ENCODE data around the gene ANO1.

ANO1 gene

DNA sequence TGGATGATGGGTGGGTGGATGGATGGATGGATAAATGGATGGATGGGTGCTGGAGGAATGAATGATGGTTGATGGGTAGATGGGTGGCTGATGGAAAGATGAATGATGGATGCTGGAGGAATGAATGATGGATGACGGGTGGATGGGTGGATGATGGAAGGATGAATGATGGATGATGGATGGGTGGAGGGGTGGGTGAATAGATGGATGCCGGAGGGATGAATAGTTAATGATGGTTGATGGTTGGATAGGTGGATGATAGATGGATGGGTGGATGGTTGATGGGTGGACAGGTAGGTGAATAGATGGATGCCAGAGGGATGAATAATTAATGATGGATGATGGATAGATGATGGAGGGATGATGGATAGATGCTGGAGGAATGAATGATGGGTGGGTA lies 41.4 kb downstream of the ANO1 start:
- DNase-seq: no peak

DNA sequence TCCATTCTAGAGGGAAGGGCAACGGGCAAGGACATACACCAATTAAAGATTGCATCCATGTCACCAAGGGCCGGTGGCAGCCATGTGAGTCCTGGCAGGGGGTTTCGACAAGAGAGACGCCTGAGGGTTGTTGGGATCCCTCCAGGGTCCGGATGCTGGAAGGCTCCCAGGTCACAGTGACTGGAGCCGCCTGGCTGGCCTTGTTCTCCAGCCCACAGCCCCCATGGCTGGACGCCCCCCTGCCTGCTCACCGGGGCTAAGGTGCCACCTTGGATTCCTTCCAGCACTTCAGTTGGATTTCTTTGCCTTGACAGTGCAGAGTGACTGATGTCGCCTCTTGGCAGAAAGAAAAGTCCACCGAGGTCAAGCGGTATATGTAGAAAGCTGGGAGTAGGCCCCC lies 42.6 kb downstream of the ANO1 start:
- no peak for DNase-seq

- no peak for DNase-seq
These were observed 44.5 kb downstream of the ANO1 start for GRCh38 chr11:70122490-70123198.

GRCh38 chr11:70123711-70124110 lies 45.6 kb downstream of the ANO1 start:
- no peak for DNase-seq

DNA sequence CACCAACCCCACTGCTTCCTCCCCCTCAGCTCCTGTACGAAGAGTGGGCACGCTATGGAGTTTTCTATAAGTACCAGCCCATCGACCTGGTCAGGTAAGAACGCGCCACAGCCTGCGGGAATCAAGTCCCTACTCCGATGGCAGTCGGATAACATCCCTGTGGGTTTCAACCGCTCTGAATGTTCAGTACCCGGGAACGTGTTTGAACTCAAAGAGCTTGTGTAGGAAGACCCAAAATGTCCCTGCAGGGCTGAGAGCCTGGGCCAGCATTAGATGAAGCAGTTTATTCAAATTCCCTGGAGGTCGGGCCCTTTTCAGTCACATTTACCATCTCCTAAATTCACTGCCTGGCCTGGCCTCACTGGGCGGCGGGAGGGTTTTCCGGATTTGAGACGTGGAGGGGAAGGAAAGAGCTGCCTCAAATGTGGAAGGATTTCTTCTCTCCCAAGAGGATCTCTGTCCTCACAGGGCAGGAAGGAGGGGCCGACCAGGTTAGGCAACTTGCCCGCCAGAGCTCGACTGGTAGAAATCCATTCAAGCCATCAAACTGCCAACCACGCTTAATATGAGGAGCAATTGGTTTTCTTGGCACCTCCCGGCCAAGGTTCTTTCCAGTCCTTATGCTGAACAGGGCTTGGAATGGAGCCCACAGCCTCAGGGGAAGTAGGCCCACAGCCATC lies 46.3 kb downstream of the ANO1 start:
- no peak for DNase-seq

DNA sequence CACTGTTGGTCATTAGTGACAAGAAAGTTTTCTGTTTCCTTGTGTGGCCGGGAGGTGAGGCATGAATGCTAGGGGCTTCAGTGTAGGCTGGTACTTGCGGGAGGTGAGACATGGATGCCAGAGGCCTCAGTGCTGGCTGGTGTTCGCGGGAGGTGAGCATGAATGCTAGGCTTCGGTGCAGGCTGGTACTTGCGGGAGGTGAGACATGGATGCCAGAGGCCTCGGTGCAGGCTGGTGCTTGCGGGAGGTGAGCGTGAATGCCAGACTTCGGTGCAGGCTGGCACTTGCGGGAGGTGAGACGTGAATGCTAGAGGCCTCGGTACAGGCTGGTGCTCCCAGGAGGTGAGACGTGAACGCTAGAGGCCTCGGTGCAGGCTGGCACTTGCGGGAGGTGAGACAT lies 48.4 kb downstream of the ANO1 start:
- DNase-seq: no peak

DNA sequence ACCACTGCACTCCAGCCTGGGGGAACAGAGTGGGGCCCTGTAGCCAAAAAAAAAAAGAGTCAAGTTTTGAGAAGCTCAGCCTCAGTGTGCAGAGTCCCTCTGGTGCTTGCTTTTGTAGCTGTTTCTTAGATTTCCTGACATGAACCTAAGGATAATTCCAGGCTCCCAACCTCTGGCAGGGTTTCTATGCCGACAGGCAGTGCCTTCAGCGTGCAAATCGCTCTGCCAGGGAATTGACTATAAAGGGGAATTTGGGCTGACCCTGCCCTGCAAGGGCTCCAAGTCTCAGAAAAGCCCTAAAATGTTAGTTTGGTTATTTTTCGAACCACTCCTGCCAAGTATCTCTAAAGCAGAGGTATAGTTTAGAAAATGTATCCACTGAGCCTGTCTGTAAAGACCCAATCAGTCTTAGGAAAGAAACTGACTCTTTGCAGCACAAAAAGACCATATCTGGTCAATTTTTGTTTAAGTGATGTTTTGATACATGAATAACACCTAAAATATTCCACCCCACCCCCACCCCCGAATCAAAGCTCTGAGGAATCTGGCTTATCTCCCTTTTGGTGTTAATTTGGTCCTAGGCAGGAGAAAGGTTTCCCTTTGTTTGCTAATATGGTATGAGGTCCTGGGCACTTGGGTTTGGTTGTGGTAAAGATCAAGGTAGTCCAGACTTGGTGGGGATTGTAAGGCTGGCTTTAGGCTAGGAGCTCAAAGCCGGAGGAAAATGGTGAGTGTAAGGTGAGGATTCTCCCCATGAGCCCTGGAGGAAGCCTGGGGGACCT lies 49.7 kb downstream of the ANO1 start:
- DNase-seq: no peak

DNA sequence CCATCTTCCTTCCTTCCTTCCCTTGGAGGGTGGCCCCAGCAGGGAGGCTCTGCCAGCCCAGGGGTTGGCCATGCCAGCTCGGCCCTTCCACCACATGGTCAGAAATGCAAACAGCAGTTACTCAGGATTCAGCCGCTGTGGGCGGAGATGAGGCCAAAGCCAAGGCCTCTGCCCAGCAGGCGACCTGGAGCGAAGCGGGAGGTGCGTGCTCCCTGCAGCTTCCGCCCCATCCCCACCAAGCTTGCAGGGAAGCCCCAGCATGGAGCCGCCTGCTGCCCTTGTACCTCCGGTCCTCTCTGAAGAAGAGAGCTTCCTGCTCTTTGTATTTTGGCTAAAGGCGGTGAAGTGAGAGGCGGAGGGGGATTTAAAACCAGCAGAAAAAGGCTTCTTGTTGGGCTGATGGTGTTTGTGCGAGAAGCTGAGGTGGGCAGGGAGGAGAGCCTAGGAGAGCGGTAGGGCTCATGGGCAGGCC lies 50.4 kb downstream of the ANO1 start:
- no peak for DNase-seq

- no peak for DNase-seq
These were observed 51.0 kb downstream of the ANO1 start for GRCh38 chr11:70129051-70129592.

DNA sequence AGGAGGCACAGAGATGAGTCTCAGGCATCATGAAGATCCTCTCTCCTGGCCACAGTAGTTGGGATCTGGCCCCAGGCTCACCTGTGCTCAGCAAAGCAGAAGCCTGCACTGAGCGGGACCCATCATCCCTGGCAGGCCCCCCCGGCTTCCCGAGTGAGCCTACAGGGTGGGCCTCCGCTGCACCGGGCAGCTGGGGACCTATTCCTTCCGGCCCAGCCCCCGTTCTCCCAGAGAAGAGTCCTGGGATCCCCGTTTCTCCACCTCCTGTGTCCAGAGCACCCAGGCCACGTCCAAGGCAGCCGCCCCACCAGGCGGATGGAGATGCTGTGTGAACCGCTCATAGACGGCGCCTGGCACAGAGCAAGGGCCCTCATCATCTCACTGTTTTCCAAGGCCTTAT lies 52.5 kb downstream of the ANO1 start:
- DNase-seq: no peak

GRCh38 chr11:70131606-70132190 lies 53.6 kb downstream of the ANO1 start:
- no peak for DNase-seq

DNA sequence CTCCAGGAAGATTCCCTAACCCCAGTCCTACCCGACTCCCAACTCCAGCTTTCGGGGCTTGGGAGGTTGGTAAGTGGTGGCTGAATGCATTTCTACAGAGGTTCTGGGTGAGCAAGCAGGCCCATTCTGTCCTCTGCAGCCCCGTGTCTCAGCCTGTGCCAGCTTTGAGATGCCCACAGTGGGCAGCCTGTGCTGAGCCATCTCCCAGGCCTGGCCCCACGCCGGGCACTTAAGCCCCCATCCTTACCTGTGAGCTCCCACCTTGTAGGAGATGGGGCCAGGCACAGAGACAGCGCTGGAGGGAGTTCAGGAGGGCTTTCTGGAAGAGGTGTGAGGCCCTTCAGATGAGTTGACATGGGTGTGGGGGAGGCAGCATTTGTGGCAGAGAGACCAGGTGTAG lies 54.5 kb downstream of the ANO1 start:
- DNase-seq: no peak

DNA sequence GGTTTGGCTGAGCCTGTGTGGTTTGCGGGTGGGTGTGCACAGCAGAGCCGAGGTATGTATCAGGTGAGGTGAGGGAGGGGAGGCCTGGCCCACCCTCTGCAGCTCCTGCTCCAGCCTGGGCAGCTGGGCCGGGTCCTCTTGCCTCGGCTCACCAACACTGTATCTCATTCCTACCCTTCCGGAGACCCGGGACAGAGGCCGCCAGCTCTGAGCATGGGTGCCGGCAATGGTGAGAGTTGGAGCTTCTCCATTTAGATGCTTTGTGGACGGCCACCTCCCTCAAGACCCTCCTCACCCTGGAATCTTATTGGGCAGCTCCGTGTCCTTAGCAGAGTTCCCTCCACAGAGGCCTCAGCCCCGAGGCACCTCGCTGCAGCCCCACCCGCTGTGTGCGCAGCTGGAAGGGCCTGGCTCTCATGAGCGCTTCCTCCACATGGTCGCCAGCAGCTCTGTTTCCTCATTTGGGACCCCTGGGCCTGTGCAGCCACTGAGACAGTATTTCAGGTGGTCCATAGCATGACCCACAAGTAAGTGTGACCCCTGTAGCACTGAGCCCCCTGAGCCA lies 55.7 kb downstream of the ANO1 start:
- no peak for DNase-seq

- no peak for DNase-seq
These were observed 56.4 kb downstream of the ANO1 start for GRCh38 chr11:70134490-70134889.

- no peak for DNase-seq
These were observed 57.0 kb downstream of the ANO1 start for GRCh38 chr11:70135142-70135541.

GRCh38 chr11:70135625-70136059 lies 57.5 kb downstream of the ANO1 start:
- no peak for DNase-seq

- no peak for DNase-seq
These were observed 59.3 kb downstream of the ANO1 start for GRCh38 chr11:70137383-70137782.

DNA sequence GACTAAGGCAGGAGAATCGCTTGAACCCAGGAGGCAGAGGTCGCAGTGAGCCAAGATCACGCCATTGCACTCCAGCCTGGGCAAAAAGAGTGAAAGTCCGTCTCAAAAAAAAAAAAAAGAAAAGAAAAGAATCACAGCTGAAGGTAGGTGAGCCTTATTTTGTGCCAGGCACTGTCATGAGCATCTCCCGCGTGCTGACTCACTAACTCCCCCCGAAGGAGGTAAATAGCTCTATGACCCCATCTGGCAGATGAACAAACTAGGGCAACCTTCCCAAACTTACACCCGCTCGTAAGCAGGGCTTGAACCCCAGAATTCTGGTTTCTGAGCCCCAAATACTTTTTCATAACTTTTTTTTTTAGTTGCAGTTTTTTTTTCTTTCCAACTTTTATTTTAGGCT lies 60.3 kb downstream of the ANO1 start:
- no peak for DNase-seq

DNA sequence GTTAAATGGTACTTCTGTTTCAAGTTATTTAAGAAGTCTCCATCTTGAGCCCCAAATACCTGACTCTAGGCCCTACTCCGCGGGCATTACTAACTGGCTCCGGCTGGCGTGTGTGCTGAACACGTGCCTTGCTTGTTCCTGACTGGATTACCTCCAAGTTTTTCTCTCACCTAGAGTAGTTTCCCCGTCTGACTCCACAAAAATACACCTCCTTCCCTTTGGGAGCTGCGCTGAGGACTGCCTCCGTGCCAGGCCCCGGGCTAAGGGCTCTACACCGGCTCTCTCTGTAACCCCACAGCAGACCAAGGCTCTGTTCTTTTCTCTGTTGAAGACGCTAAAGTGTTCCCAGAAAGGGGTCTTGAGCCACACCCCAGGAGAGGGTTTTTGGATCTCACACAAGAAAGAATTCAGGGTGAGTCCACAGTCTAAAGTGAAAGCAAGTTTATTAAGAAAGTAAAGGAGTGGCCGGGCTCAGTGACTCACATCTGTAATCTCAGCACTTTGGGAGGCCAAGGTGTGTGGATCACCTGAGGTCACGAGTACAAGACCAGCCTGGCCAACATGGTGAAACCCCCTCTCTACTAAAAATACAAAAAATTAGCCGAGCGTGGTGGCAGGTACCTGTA lies 61.8 kb downstream of the ANO1 start:
- DNase-seq: no peak

DNA sequence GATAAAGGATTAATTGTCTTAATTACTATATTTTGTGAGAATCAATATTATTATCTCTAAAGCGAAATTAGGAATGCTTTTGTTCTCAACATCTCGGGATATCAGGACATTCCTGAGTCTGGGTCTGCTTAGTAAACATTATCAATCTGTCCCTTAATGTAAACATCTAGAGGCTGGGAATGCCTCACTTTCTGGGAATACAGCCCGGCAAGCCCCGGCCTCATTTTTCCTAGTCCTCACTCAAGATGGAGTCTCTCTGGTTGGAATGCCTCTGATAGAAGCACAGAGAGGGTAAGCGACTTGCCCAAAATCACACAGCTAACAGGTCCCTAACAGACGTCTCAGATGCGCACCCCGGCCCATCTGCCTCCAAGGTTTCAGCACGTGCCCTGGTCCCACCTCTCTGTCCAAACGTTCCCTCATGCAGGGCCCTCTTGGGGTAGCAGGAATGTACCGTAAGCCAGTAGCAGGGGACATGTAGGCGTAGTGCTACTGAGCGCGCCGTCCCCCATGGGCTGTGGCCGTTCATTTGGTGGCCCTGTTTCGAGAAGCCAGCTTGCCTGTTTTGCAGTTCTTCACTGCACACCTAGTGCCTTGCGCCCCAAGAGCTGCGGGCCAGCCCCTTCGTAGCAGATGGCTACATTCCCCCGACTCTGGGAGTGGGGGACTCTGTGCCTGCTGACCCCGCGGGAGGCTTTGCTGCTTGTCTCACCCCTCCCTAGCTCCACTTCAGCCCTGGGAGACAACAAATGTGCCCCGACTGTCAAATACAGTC lies 62.8 kb downstream of the ANO1 start:
- DNase-seq: no peak

GRCh38 chr11:70141486-70142220 lies 63.5 kb downstream of the ANO1 start:
- no peak for DNase-seq
